WERI-Rb-1 (cell line): ENCODE measurements around the gene DPPA3.
"Not testable (repeated sequence)": the region's sequence is repeated elsewhere in the genome, so short reads cannot be mapped to it uniquely, and the experiment has no call there.

Experiments used
- DNase-seq: peaks from one replicate; pipeline ENCODE4 v3.0.0-alpha.2; 2020
- H3K27ac ChIP-seq: fragments of 250-450 bp; sonication (Bioruptor Pico); 2 replicates; pipeline ENCODE4 v1.5.1; 2020; ENCODE audit warnings: mild to moderate bottlenecking, moderate library complexity
- H3K27me3 ChIP-seq: fragments of 250-450 bp; sonication (Bioruptor Pico); 2 replicates; pipeline ENCODE4 v1.5.1; 2021; ENCODE audit warnings: mild to moderate bottlenecking, low read depth, moderate library complexity; ENCODE audit not compliant: insufficient read depth, severe bottlenecking
- H3K36me3 ChIP-seq: fragments of 250-450 bp; sonication (Bioruptor Pico); 2 replicates; pipeline ENCODE4 v1.5.1; 2020; ENCODE audit warnings: mild to moderate bottlenecking, moderate library complexity
- H3K4me3 ChIP-seq: 2 replicates; pipeline ENCODE4 v1.5.1; 2011; ENCODE audit warnings: low read depth, mild to moderate bottlenecking, control low read depth, low read length
- H3K9me3 ChIP-seq: fragments of 250-450 bp; sonication (Bioruptor Pico); 2 replicates; pipeline ENCODE4 v1.5.1; 2021; ENCODE audit warnings: mild to moderate bottlenecking, moderate library complexity; ENCODE audit not compliant: severe bottlenecking
- CTCF ChIP-seq: IDR thresholded peaks from 2 replicates; pipeline ENCODE4 v1.5.1; 2011; ENCODE audit warnings: low read depth, mild to moderate bottlenecking, control low read depth, inconsistent platforms, low read length

Gene DPPA3

GRCh38 chr12:7712841-7713442 is 1.7 kb downstream of the DPPA3 start:
- Histone ChIP-seq H3K9me3 (no peaks in the 10 kb centered on the region), H3K36me3 (no peaks in the 10 kb centered on the region)
- TF ChIP-seq CTCF = no peak

GRCh38 chr12:7716381-7716780 is 5.1 kb downstream of the DPPA3 start:
- no peaks in the 10 kb centered on the region for H3K27me3 ChIP-seq
- no peak overlapping the region for H3K27ac ChIP-seq
- no peak for DNase-seq
- H3K36me3 ChIP-seq = no peaks in the 10 kb centered on the region
- H3K4me3 ChIP-seq = no peak overlapping the region
- H3K9me3 ChIP-seq = no peaks in the 10 kb centered on the region
- TF ChIP-seq CTCF = peak; percentile 29; the same call in 1 of the 2 replicates

More at GRCh38 chr12:7712841-7713442, 1.7 kb downstream of the DPPA3 start:
- DNase-seq = no peak
- no peaks in the 10 kb centered on the region for H3K27me3 ChIP-seq
- H3K4me3 ChIP-seq = no peak overlapping the region
- no peak overlapping the region for H3K27ac ChIP-seq

GRCh38 chr12:7719946-7720730 is 8.9 kb downstream of the DPPA3 start:
- H3K27ac ChIP-seq = no peak overlapping the region
- no peak for TF ChIP-seq CTCF
- H3K36me3 ChIP-seq = no peaks in the 10 kb centered on the region
- H3K27me3 ChIP-seq = no peaks in the 10 kb centered on the region
- DNase-seq = no peak
- no peak overlapping the region for H3K4me3 ChIP-seq
- no peaks in the 10 kb centered on the region for H3K9me3 ChIP-seq

GRCh38 chr12:7723926-7724325 is 12.7 kb downstream of the DPPA3 start:
- no peaks in the 10 kb centered on the region for H3K36me3 ChIP-seq
- no peak for TF ChIP-seq CTCF
- H3K9me3 ChIP-seq = no peaks in the 10 kb centered on the region
- no peak for DNase-seq
- H3K27me3 ChIP-seq = no peaks in the 10 kb centered on the region
- no peak overlapping the region for H3K27ac ChIP-seq
- no peak overlapping the region for H3K4me3 ChIP-seq

GRCh38 chr12:7729746-7730145 is 18.5 kb downstream of the DPPA3 start:
- no peak for TF ChIP-seq CTCF
- H3K36me3 ChIP-seq = no peaks in the 10 kb centered on the region
- no peak overlapping the region for H3K27ac ChIP-seq
- H3K27me3 ChIP-seq = no peaks in the 10 kb centered on the region
- no peaks in the 10 kb centered on the region for H3K9me3 ChIP-seq
- no peak for DNase-seq
- no peak overlapping the region for H3K4me3 ChIP-seq

- H3K36me3 ChIP-seq, H3K9me3 ChIP-seq, DNase-seq, H3K4me3 ChIP-seq, H3K27ac ChIP-seq, H3K27me3 ChIP-seq: not testable (repeated sequence)
Measured at GRCh38 chr12:7730984-7731383, 19.8 kb downstream of the DPPA3 start.
